HG02884 (cell line): ENCODE measurements around the gene KIAA1671.
"Not testable (repeated sequence)": the region's sequence is repeated elsewhere in the genome, so short reads cannot be mapped to it uniquely, and the experiment has no call there.

Source experiments
- ATAC-seq: cut with Tn5 transposase; IDR thresholded peaks from one replicate; pipeline ENCODE4 v1.9.1; 2021; ENCODE audit warnings: mild to moderate bottlenecking, moderate library complexity; ENCODE audit not compliant: unreplicated experiment

KIAA1671 gene

GRCh38 chr22:25183949-25184619 is 231.6 kb downstream of the KIAA1671 start:
- no peak for ATAC-seq

- no peak for ATAC-seq
Measured at GRCh38 chr22:25186140-25186539, 233.6 kb downstream of the KIAA1671 start.

- no peak for ATAC-seq
Measured at GRCh38 chr22:25187469-25187868, 235.0 kb downstream of the KIAA1671 start.

DNA sequence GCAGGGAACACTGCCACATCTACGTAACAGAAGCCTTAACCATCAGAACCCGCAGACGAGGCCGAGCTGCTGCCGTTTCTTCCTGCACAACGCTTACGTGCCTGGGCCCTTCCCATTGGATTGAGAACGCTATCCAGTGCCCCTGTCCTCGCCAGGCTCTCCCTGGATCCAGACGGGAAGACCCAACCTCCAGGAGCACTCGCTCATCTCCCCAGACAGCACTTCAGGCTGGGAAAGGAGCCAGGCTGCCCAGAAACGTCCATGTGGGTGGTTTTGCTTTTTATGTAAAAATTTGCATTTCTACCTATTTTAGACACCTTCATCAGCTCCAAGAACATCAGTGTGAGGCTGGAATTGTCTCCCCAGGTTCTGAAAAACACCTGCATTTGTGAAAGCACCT is 239.9 kb downstream of the KIAA1671 start:
- ATAC-seq = no peak

DNA sequence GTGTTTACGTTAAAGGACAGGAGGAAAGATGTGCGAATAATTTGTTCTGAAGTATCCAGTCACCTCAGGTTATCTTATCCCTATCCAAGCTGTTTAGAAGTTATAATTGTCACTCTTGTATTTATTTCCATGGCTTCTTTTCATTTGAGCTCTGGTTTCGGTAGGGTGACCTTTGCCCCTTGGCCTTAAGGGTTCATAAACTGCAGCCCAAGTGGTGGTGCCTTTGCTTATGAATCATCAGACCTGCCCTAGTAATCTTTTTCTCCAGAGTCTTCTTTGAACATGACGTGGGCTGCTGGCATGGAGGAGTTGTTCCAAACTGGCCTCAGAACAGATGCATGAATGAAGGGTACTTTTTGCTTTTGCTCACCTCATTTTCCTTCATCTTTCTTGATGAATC is 240.6 kb downstream of the KIAA1671 start:
- ATAC-seq = no peak

DNA sequence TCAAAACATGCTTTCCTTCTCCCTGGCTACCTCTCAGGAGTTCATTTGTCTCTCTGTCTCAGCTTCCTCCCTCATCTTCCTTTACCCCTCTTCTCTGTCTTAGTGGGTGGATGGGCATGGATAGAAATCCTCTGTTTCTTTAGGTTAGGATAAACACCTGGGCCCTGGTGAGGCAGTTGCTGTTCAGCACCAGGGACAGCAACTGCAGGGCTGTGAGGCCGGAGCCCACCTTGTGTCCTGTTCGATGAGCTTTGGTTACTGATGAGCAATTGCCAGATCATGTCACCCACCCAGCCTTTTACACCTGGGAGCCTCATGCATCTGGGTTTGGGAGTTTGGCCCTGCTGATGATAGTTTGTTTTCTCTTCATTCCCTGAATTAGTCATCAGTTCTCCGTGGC is 241.0 kb downstream of the KIAA1671 start:
- no peak for ATAC-seq

GRCh38 chr22:25196326-25196725 is 243.8 kb downstream of the KIAA1671 start:
- no peak for ATAC-seq

DNA sequence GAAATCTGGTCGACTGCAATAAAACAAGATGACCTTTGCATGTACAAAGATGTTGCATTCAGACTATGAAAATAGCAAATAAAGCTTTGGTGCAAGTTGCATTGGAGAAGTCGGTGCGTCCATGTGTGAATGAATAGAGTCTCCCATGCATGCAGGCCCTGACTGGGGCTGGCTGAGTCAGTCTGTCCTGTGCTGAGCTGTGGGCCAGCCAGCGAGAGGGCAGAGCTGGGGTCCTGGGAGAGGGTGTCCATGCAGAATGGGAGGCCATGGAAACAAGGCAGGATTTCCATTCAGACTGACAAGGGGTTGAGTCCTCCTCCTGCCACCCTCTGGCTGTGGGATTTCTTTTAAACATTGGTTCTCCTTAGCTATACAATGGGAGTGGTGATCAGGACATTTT is 244.8 kb downstream of the KIAA1671 start:
- no peak for ATAC-seq

DNA sequence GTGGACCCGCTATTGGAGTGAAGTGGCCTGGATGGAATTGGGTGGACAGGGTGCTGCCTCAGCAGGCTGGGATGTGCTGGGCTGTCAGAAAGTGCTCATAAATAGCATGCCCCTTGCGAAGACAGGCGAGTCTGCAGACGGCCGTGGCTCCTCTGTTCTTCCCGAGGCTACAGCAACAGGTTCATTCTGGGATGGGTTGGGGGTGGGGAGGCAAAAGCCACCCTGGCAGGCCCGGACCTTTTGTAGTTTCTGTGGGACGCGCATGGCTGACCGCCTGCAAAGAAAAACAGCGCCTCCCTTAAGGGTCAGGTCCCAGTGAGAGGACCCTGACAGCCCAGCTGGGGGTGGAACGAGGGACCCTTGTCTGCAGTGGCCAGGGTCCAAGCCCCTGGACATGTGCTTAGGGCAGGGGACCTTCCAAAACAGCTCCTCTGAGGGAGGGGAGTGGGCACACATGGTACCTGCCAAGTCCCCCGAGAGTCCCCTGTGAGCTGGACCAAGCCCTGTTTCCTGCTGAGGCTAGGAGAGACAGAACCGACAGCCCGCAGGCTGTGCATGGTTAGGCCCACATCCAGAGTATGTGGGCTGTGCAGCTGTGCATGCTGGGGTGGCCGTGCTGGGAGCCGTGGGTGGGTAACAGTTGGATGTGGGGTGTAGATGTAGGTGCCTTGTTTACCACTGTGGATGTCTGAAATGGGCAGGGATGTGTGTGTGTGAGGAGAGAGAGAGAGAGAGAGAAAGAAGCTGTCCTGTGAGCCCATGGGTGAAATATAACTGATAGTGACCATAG is 247.4 kb downstream of the KIAA1671 start, which contains the start of gene CRYBB3:
Gene CRYBB3 (plus strand): TSS at position 128 of the 790 bp plus-strand sequence. CDS start 1,539 bp downstream, outside the sequence.
- no peak for ATAC-seq

DNA sequence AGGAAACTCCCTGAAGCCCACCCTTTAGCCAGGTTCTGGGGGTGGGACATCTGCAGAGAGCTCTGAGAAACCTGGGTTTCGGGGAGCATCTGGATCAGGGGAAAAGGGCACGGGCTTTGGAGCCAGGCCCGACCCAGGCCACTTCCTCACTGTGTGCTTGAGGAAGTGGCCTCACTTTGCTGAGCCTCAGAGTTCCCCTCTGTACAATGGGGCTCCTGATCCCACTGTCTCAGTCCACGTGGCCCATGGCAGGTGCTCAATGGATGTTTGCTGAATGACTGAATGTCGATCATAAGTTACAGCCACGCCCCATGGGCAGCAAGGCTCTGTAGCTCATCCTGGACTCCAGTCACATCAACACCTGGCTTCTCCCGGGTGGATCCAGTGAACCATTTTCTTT is 248.5 kb downstream of the KIAA1671 start:
- no peak for ATAC-seq

- no peak for ATAC-seq
Measured at GRCh38 chr22:25201557-25202273, 249.2 kb downstream of the KIAA1671 start.

GRCh38 chr22:25202290-25202921 is 249.9 kb downstream of the KIAA1671 start:
- ATAC-seq = no peak

DNA sequence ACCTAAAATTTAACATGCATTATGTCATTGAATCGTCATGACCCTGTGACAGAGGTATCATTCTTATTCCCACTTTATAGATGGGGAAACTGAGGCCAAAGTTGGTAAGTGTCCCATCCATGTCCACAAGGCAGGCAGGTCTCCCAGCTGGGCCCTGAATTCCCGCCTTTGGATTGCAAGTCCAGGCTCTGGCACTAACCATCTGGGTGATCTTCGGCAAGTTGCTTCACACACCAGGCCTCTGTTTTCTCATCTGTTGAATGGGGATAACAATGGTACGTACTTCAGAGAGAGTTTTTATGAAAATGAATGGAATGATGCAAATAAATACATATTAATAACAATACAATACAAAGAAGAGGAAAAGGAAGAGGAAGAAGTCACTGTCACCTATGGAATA is 250.6 kb downstream of the KIAA1671 start:
- no peak for ATAC-seq

- ATAC-seq = not testable (repeated sequence)
Measured at GRCh38 chr22:25204547-25204946, 252.0 kb downstream of the KIAA1671 start.

DNA sequence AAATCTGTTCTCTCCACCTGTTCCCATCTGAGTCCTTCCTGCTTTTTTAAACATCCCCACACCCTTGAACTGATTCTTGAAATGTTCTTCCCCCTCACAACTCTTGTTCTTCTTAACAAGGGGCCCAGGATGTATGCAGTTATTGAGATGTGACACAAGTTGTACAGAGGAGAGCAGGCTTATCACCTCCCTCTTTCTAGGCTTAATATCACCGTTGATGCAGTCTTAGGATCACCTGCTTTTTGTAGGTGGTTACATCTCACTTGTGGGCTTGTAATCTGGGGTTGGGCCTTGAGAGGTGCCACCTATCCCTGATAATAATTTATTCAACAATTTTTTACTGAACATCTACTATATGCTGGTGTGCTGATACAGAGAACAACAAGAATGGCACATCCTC is 253.3 kb downstream of the KIAA1671 start:
- no peak for ATAC-seq

DNA sequence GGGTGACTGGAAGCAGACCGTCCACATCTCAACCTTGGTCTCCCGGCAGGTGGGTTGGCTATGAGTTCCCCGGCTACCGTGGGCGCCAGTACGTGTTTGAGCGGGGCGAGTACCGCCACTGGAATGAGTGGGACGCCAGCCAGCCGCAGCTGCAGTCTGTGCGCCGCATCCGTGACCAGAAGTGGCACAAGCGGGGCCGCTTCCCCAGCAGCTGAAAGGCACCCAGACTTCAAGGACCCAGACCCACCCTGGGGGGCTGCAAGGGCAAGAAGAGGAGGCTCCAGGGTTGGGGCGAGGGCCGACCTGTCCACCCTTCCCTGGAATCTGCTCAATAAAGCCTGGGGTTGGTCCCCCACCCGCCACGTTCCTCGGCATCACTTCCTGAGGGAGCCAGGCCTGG is 254.5 kb downstream of the KIAA1671 start:
- no peak for ATAC-seq

DNA sequence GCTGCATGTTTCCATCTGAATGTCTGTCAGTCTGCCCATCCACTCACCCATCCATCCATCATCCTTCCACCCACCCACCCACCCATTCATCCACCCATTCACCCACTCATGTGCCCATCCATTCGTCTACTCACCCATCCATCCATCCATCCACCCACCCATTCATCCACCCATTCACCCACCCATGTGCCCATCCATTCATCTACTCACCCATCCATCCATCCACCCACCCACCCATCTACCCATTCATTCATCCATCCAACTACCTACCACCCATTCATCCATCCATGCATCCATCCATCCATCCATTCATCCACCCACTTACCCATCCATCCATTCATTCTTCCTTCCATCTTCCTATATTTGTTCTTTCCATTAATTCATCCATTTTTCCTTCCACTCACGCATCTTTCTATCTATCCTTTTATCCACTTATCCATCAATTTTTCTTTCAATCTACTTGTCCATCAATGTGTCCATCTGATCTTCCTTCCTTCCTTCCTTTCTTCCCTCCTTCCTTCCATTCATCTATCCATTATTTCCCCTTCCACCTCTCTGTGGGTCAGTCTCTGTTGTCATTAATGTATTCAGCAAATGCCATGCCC is 255.1 kb downstream of the KIAA1671 start:
- ATAC-seq = no peak

DNA sequence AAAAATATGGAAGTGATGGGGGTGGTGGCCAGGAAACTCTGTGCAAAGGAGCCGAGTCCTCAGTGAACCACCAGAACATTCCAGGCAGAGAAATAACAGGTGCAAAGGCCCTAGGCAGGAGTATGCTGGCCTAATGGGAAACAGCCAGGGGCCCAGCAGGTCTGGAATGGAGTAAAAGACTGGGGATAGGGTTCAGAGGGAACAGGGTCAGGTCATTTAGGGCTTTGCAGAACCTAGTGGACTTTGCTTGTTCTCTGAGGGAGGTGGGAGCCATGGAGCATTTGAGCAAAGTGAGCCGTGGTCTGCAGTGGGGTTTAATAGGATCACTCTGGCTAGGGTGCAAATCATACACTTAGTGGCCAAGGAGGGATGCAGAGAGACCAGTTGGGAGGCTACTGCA is 255.8 kb downstream of the KIAA1671 start:
- ATAC-seq = no peak

DNA sequence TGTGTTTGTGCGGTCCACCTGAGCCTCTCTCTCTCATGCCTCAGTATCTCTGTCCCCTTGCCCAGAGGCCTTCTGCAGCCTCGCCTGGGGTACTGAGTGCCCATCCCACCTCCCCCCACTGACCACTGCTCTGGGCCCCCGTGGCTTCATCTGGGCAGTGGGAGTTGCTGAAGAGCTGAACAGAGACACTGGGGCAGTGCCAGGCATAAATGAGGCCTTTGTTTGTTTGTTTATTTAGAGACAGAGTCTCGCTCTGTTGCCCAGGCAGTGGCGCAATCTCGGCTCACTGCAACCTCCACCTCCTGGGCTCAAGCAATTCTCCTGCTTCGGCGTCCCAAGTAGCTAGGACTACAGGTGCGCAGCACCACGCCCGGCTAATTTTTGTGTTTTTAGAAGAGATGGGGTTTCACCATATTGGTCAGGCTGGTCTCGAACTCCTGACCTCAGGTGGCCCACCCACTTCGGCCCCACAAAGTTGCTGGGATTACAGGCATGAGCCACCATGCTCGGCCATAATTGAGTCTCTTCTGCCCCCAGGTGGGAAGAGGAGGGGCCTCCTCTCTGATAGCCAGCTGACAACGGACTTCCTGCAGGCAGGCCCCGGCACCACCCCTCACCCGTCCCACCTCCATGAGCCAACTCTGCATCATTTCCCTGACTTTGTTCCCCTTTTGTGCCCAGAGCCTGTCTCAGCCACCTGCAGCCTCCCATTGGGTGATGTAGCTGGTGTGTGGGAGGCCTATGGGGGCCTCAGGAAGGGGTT is 256.4 kb downstream of the KIAA1671 start:
- ATAC-seq = no peak

- no peak for ATAC-seq
Measured at GRCh38 chr22:25210793-25211192, 258.3 kb downstream of the KIAA1671 start.
